Stimulated activated CD8-positive, alpha-beta memory T cell treated with anti-CD3 and anti-CD28 coated beads, Interleukin-12 subunit alpha, Interleukin-12 subunit beta, amount 100 ng/mL, for 4 hours (primary cell): Measurements from ENCODE around the gene PLEKHM1.
A peak's percentile ranks its signal among the peaks of the same experiment; 100 is the strongest.
"Not testable (repeated sequence)": the region's sequence is repeated elsewhere in the genome, so short reads cannot be mapped to it uniquely, and the experiment has no call there.

Experiments
- DNase-seq: peaks from one replicate; pipeline ENCODE4 v3.0.0-alpha.2; 2020; ENCODE audit warnings: low read depth

Gene PLEKHM1

GRCh38 chr17:45461524-45462327, 28.8 kb downstream of the PLEKHM1 start:
- peak; percentile 7 for DNase-seq

- DNase-seq, result not testable (repeated sequence)
Measured at GRCh38 chr17:45460422-45460821, 30.1 kb downstream of the PLEKHM1 start.

GRCh38 chr17:45454341-45454740, 36.2 kb downstream of the PLEKHM1 start:
- DNase-seq, result not testable (repeated sequence)

GRCh38 chr17:45453731-45454130, 36.8 kb downstream of the PLEKHM1 start:
- not testable (repeated sequence) for DNase-seq

GRCh38 chr17:45453225-45453534, 37.3 kb downstream of the PLEKHM1 start:
- DNase-seq, result not testable (repeated sequence)

GRCh38 chr17:45452329-45453224, 37.9 kb downstream of the PLEKHM1 start:
- DNase-seq, result not testable (repeated sequence)

- not testable (repeated sequence) for DNase-seq
Measured at GRCh38 chr17:45451660-45452059, 38.9 kb downstream of the PLEKHM1 start.

- no peak for DNase-seq
Measured at GRCh38 chr17:45451131-45451530, 39.4 kb downstream of the PLEKHM1 start.

GRCh38 chr17:45449708-45450329, 40.7 kb downstream of the PLEKHM1 start:
- DNase-seq, result not testable (repeated sequence)

- DNase-seq, result not testable (repeated sequence)
Measured at GRCh38 chr17:45449260-45449659, 41.3 kb downstream of the PLEKHM1 start.

- not testable (repeated sequence) for DNase-seq
Measured at GRCh38 chr17:45448483-45448882, 42.0 kb downstream of the PLEKHM1 start.

GRCh38 chr17:45448066-45448465, 42.5 kb downstream of the PLEKHM1 start:
- not testable (repeated sequence) for DNase-seq

- DNase-seq, result not testable (repeated sequence)
Measured at GRCh38 chr17:45447650-45448049, 42.9 kb downstream of the PLEKHM1 start.

GRCh38 chr17:45446872-45447625, 43.5 kb downstream of the PLEKHM1 start:
- DNase-seq, result not testable (repeated sequence)

GRCh38 chr17:45445901-45446743, 44.4 kb downstream of the PLEKHM1 start:
- not testable (repeated sequence) for DNase-seq

- DNase-seq, result not testable (repeated sequence)
Measured at GRCh38 chr17:45444856-45445820, 45.4 kb downstream of the PLEKHM1 start.

GRCh38 chr17:45444301-45444700, 46.2 kb downstream of the PLEKHM1 start:
- DNase-seq, result not testable (repeated sequence)

- not testable (repeated sequence) for DNase-seq
Measured at GRCh38 chr17:45443371-45444260, 46.9 kb downstream of the PLEKHM1 start.
